Cortex of kidney (tissue), 1 donor: ENCODE measurements around the gene FAM180A.
"Not testable (repeated sequence)": the region's sequence is repeated elsewhere in the genome, so short reads cannot be mapped to it uniquely, and the experiment has no call there.

Source experiments
- DNase-seq: peaks from one replicate; lab custom pipeline; 2025; lab: John Stamatoyannopoulos, UW

Gene FAM180A

DNA sequence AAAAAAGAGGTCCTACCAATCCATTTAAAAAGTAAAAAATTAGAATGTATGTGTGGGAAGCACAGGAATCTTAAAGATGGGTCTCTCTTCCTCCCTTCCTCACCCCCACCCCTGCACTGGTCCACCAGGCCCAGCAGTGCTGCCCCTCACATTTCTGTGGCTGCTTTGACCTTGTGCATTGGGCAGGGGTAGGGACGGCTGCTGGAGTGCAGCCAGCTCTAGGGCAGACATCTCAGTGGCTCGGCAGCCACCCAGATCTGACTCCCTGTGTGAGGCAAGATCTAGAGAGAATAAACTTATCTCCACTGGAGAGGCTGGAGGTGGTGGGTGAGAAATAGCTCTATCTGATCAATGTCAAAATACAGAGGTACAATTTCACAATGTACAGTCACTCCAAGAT is 6.7 kb downstream of the FAM180A start:
- no peak for DNase-seq

DNA sequence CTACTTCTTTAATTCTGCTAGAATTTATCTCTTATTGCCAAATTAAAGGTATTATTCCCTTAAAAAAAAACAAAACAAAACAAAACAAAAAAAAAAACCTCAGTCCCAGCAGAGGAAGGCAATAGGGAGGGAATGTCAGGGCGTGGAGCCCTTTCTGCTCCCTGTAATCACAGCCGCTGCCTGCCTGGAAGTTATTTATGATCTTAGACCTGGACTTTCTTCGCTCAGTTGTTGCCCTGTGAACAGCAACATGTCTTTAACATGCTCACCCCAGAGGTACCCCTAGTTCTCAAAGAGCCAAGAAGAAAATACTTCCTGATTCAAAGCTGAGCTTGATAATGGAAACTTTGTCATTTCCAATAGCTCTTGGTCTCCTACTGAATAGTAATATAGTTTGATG is 7.7 kb downstream of the FAM180A start:
- no peak for DNase-seq

DNA sequence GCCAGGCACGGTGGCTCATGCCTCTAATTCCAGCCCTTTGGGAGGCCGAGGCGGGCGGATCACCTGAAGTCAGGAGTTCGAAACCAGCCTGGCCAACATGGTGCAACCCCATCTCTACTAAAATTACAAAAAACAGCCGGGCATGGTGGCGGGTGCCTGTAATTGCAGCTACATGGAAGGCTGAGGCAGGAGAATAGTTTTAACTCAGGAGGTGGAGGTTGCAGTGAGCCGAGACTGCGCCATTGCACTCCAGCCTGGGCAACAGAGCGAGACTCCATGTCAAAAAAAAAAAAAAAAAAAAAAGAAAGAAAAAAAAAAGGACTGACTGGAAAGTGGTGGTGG is 11.3 kb downstream of the FAM180A start:
- DNase-seq, result not testable (repeated sequence)

DNA sequence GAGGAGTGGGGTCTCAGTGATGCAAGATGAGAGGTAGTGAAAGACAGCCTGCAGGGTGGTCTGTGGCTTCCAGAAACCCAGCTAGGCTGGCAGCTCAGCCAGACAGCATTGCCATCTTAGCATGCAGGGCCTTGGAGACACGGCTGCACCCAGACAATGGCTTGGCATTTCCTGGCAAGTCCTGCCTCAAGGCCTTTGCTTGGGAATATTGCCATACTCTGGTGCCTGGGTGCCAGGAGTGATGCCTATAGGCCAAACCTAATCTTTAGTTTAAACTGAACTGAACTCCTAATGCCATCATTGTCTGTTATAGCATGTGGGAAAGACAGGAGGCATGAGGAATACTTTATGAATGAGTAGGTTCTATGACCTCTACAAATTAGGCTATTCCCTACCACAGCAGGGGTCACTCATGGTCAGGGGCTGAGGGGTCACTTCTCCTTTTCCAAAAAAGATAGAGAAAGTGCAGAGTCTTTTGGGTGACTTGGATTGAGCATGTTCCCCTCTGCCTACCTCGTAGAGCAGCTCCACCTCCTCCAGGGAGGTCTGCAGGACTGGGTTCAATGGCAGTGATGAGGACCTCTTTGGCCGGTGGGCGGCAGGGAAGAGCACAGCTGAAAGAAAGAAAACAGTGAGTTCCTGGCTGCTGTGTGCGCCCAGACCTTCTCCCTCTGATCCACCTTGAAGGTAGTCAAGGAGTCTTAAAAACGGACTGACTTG is 11.9 kb downstream of the FAM180A start:
- DNase-seq, result no peak

DNA sequence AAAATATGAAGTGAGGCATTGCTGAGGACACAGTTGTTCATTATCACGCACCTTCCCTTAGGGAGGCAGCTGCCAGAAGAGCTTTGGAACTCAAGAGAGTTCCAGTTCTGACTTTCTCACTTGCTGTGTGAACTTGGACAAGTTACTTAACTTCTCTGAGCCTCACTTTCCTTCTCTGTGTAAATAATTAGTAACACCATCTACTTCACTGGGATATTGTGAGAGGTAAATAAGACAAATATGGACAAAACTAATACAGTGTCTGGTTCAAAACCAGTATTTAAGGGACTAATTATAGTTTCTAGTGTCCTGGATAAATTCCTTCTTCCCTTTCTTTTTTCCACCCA is 14.3 kb downstream of the FAM180A start:
- no peak for DNase-seq

DNA sequence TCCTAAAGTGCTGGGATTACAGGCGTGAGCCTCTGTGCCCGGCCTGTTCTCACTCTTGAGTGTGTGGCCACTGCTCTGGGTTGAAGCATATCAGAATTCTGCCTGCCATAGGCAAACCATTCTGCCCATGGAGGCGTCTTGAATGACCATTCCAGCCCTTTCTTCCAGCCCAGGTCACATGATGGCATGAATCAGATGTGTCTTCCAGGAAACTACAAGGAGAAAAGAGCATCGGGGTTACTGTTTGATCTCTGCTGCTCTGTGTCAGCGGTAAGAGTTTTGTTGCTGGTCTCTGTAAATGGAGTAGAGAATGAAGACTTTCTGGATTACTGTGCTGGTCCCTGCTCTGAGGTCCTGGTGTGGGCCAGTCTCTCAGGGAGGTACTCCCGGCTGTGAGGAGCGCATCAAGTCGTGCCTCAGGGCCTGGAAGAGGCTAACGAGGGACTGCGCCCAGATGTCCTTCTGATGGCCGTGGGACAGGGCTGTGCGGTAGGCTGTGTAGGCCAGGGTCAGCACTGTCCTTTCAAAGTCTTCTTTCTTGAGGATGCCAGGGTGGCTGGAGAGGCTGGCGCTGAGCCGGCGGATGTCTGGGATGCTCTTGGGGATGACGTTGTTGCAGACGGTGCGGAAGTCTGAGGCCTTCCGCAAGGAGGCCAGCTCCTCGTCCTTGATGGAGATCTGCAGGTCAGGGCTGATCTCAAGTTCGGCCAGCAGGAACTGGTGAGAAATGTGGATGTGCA is 14.8 kb downstream of the FAM180A start:
- DNase-seq, result no peak

DNA sequence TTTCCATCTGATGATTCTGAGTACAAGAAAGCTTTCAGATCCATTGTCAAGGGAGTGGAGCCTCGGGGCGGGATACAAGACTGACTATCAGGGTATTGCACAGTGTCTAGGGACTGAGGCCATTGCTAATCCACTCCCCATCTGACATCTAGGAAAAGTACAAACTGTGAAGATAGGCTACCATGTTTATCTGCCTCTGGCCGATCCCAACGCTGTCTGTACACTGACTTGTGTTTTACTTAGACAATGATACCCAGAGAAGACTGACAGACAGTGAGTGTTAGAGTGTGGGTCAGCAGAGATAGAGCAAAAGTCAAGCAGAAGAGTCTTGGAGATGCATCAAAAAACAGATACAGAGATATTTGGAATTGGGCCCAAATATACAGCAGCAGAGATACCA is 17.5 kb downstream of the FAM180A start:
- DNase-seq, result no peak

DNA sequence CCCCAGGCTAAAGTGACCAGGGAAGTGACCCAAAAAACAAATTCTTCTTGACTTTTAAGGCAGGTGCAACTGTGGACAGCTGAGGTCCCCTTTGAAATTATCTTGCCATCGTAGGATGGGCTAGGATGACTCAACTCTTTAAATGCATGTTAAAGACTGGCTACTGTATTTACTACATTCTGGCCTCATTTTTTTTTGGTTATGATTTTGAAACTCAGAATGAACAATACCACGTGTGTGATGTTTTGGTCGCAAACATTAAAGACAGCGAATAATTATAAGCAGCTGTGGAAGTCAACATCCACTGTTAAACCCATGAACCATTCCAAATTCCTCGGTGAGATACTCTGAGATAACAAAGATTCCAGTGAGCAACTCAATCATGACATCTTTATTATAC is 19.4 kb downstream of the FAM180A start:
- no peak for DNase-seq

DNA sequence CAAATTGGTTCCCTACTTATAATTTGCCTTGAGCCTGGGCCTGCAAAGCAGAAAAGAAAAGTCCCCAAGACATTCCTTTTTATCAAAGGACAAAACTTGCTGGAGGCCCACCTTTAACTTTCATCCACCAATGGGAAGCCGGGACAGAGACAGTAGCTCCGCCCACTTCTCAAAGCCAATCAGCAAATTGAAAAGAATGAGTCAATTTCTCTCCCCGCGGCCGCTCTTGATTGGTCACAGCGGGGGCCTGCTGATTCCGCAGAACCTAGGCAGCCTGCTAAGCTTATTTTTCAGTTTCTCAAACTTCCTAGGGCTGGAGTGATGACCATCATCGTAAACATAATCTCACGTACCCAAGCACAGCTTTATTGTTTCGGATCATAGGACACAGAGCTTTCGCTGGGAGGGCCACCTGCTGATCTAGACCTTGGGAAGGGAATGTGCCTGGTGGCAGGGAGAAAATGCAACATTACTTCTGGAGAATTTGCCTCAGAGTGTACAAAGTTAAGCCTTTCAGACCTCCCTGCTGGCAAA is 20.4 kb downstream of the FAM180A start, which contains the start of gene SLC13A4:
Gene SLC13A4, minus strand, starts transcription at position 51 of the 534 bp plus-strand sequence. CDS start 690 bp downstream, outside the sequence.
- DNase-seq, result no peak

DNA sequence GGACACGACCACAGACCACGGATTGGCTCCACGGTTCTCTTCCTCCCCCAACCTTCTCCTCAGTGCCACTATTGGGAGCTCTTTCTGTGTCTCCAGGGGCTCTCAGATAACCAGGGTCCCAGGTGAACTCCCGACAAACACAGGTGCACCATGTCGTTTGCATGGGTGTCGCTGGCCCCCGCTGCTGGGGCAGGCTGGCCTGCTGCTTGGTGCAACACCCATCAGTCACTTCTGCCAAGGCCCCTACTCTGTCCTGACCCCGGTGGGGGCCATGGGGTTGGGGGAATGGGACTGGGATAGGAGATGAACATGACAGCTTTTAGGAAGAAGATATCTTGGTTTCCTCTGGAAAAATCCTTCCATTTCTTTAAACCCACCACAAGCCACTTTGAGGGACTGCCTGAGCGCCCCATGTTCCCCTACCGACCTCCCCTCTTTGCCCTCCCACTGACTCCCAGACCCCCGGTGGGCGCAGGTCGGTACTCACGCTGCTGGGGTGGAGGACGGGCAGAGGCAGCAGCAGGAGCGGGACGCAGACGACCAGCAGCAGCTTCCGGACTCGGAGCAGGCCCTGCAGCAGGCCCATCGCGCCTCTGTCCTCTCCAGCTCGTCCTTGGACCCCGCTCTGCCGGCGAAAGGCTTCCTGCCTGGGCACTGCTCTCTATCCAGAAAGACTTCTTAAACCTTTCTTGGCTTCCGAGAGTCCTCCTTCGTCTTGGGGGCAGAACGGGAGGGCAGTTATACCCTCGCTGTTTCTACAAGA is 21.5 kb downstream of the FAM180A start:
- DNase-seq, result no peak

DNA sequence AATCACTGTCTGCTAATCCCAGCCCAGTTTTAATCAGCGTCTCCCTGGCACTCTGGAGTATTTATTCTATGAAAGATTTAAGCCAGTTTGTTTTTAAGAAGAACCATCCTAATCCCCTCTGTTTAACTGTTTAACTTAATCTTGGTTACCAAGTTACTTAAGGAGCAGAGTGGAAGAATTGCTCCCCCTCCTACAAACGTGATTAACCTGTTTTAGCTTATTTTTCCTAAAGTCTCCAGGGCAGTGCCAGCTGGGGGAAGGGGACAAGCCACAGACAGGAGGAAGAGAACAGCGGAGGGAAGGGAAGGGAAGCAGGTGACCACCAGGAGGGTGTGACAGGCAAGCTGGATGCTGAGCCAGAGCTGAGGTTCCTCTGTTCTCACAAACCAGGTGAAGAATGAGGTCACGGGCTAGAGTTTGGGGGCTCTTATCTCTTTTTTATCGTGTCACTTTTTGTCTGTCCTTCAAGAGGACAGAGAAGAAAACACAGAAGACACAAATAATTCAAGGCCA is 22.3 kb downstream of the FAM180A start:
- DNase-seq, result no peak

DNA sequence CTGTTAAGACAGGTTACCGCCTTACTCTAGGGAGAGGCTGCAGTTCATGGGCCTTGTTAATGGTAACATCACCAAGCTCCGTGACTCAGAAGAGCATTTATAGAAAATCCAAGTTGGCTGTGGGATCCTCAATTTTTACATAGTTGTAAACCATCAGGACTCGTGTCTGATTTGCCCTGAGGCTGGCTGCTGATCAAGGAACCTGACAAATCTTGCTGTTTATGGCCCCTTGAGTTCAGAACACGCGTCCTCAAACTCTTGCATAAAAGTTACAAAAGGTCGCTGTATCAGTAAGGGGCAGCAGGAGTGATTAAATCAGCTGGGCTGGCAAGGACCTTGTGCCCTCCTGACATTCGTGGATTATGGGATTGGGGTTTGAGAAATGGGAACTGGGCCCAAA is 25.2 kb downstream of the FAM180A start:
- DNase-seq, result no peak

DNA sequence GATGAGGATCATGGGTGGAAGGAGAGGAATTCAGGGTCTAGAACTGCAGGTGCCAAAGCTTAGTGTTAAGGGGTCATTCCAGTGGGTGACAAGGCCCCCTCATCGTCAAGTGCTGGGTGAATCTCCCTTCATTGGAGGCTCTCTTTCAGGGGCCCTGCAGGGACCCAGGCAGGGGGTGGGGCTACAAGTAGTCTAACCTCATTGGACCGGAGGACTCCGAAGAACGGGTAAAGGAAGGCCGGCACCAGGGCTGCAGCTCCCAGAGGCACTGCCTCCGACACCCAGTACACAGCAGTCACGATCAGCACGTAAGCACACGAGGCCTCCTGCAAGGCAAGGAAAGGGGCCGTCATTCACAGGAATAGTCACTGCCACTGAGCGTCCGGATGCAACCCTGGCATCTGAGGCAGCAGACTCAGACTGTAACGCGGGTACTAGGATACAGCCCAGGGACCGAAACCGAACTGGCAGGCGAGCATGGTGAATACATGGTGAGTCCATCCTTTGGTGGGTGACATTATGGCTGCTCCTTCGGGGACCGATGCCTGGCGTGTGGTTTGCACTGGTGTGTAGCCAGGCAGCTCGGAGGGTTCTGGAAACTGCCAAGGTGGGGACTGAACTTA is 27.3 kb downstream of the FAM180A start:
- DNase-seq, result no peak

DNA sequence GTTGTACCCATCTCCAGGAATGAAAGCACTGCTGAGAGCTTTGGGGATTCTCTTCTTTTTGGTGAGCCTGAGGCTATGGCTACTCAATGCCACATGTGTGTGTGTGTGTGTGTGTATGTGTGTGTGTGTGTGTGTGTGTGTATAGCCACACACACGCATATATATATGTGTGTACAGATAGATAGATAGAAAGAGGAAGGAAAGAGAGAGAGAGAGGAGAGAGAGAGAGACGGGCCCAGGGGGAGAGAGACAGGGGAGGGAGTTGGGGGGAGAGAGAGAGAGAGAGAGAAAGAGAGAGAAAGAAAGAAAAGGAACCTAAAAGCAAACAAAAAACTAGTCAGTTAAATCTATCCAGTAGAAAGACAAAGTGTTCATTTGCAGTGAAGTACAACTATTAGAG is 28.9 kb downstream of the FAM180A start:
- DNase-seq, result no peak

DNA sequence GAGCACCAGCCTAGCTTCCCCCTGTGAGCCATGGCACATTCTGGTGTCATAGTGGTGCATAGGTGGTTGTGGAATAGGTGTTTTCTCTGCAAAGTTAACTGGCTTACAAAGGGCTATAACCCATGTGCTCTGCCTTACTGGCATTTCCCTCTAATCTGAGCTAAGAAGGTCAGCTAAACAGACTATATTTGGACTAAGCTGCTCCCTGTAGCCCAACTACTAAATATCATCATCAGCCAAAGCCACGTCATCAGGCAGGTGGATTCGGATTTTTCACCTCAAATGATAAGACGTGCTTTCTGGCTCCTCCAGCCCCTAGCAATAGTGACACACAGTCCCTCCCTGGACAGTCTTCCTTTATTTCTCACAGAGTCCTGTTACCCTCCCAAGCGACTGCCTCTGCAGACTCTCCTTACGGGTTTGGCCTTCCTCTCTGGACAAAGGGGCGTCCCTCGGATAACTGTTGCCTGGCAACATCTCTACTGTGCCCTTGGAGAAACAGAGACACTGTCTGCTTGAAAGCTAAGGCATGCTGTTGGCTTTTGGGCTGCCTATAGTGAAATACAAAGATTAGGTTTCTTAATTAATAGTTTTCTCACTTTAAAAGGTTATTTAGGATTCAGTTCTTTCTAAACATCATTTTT is 29.7 kb downstream of the FAM180A start:
- no peak for DNase-seq

DNA sequence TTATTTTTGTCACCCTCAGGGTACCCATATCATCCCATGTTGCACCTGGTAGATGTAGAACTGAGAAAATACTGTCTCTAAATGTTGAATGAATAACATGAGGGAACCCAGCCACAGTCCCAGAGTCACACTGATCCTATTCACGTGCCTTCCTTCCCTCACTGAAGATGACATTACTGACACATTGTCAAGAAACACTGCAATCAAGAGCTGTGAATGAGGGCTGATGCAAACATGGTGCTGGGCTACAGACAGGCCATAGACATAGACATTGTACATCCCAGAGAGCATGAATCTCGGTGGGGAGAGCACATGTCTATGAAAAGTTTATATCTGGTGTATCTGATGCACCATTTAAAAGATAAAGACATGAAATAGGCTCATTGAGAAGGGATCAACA is 30.4 kb downstream of the FAM180A start:
- no peak for DNase-seq

DNA sequence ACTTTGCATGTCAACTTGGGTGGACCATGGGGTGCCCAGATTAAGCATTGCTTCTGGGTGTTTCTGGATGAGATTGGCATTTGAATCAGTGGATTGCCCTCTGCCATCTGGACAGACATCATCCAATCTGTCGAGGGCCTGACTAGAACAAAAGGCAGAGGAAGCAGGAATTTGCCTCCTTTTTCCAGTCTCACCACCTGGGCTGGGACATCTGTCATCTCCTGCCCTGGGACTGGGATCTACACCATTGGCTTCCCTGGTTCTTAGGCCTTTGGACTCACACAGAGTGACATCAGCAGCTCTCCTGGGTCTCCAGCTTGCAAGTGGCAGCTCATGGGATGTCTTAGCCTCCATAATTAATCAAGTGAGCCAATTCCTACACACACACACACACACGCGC is 30.9 kb downstream of the FAM180A start:
- no peak for DNase-seq

DNA sequence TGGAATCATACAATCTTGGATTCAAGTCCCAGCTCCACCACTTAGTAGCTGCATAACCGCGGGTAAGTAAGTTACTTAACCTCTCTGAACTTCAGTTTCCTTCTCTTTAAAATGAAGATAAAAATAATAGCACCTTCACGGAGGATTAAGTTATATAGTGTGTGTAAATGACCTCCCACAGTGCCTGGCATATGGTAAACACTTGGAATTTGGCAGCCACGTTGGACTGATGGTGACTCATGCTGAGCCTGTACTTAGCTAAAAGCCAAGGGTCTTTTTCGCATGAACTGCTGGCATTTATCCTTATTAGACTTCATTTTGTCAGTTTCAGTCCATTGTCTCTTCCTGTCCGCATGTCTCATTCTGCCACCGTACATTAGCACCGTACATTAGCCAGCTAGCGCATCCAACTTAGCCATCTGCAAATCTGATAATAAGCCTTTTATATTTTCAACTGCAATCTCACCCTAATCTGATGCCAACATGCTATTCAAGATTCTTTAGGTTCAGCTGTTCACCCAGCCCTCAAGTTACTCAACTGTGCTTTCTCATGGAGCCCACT is 31.9 kb downstream of the FAM180A start:
- no peak for DNase-seq

DNA sequence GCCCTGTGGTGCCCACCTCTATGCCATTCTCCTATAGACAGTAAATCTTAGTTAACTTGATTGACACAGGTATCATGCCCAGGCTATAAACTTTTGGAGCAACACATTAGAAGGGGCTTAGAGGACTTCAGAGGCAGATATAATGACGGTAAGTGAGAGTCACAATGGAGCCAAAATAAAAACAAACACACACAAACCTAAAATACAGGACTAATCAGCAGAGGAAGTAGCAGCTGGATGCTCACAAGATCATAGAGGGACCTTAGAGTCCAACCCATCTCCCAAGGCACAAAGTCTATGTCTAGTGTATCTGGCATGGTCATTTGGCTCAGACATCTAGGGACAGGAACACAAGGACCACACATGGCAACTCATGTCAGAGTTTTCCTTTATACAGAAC is 32.9 kb downstream of the FAM180A start:
- no peak for DNase-seq

DNA sequence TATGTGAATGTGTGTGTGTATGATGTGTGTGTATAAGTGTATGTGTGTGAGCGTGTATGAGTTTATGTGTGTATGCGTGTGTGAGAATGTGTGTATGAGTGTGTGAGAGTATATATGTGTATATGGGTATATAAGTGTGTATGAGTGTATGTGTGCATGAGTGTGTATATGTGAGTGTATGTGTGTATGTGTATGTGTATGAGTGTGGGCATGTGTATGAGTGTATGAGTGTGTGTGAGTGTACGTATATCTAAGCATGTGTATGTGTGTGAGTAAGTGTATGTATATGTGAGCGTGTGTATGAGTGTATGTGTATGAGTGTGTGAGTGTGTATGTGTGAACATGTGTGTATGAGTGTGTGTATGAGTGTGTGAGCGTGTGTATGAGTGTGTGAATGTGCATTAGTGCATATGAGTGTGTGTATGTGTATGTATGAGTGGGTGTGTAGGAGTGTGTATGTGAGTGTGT is 33.5 kb downstream of the FAM180A start:
- DNase-seq, result no peak

DNA sequence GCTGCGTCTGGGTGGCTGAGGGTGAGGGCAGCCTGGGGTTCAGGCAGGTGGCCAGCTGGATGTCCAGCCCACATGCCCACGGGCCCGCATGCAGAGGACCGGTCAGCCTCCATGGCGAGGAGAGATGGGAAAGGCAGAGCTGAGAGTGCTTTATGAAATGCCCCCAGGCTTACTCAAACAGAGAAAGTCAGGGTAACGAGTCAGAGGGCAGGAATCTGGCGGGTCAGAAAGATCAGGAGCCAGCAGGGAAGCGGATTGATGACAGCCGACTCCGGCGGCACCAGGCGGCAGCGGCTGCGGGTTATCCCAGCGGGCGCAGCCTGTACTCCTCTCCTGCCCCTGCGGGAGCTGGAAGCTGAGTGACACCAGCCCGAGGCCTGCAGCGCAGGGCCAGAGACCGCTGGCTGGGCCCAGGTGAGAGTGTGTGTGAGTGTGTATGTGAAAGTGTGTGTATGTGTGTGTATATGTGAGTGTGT is 34.0 kb downstream of the FAM180A start:
- no peak for DNase-seq
